GM21825 (cell line): Measurements from ENCODE around the gene THUMPD3.
A peak's percentile ranks its signal among the peaks of the same experiment; 100 is the strongest.

Experiments used
- ATAC-seq: cut with Tn5 transposase; IDR thresholded peaks from one replicate; pipeline ENCODE4 v1.9.1; 2021; ENCODE audit warnings: mild to moderate bottlenecking, moderate library complexity; ENCODE audit not compliant: unreplicated experiment

THUMPD3 gene

DNA sequence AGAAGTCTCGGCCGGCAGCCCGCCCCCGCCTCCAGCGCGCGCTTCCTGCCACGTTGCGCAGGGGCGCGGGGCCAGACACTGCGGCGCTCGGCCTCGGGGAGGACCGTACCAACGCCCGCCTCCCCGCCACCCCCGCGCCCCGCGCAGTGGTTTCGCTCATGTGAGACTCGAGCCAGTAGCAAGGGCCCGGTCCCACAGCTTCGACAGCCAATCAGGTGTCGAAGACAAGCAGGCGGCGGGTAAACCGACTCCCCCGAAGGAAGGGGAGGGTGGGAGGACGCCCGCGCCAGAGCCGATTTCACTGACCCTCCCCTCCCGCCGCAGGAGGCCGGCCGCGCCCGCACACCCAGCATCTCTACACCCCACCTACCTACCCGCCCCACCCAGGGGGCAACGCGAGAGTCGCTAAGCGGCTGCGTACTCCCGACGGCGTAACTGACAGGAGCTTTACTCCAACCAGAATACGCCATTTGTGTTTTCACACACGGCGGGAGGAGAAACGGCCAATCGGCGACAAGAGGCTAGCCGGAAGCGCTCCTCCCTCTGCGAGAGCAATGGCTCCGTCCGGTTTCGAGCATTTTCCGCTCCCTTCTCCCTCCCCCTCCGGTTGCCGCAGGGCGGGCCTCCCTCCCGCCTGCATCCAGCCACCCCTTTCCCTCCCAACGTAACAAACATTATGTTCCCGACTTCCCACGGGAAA, 33.9 kb downstream of the THUMPD3 start:
- ATAC-seq, result peak; percentile 72

DNA sequence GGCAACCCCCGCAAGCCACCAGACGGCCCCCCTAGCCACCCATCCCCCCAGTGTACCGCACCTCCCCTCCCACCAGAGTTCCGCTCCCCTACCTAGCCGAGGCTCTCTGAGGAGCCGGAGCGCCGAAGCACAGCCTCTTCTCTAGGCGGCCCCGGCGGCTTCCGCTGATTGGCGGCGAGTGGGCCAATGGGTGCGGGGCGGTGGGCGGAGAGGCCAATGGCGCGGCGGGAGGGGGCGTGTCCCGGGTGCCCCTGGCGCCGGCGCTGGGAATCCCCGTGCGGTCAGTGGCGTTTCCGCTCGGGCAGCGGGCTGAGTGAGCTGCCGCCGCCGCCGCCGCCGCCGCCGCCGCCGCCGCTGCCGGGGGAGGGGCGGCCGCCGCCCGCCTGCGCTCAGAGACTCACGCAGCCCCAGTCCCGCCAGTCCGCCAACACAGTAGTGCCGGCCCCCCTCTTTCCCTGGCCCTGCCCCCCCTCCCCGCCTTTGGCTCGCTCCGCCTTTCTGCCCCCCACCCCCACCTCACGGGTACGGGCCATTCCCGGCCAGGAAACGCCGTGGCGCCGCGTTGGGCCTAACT, 34.6 kb downstream of the THUMPD3 start, which contains the start of gene SETD5:
SETD5 (plus strand) TSS at position 284 of the 574 bp plus-strand sequence. CDS start 31,324 bp downstream, outside the sequence.
- peak; percentile 51 for ATAC-seq

- no peak for ATAC-seq
Observed at GRCh38 chr3:9397906-9398699, 35.2 kb downstream of the THUMPD3 start.

DNA sequence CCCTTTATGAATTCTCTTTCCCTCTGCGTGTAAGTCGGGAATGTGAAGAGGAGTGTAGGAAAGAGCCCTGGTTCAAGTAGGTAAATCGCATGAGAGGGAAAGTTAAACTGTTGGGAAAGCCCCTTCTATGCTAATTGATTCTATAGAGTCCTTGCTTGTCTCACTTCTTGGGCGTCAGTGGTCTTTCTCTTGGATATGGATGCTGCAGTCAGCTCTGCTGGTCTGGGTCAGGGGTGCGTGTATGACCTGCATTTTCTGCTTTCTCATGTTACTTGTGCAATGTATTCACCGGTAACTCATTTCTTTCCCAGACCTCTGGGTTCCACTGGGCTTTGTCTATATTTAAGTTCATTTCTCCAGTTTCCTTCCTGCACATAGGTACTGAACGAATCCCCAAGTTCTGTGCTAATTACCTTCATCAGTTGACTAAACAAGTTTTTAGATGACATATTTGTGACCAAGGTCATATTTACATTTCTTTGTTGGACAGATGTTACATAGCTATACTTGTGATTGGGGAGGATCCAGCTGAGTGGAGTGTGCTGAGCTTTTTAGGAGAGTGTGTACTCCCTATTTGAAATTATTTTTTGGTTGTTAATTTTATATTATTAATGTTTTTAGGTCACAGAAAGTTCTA, 36.0 kb downstream of the THUMPD3 start:
- no peak for ATAC-seq

DNA sequence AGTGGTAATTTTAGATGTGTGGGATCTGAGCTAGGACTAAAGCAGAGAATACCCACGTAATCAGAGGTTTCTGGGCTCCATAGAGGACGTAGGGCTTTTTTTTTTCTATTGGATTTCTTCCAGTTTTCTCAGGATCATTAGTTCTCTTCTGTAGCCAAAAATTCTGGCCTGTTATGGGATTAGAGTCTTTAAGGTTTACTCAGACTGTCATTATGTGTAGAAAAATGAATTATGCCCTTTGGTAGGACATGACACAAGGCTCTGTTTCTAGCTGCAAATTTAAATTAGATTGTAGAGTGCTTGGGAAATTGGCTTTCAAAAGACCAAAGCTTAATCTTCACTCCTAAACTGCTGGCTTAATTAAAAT, 36.5 kb downstream of the THUMPD3 start:
- no peak for ATAC-seq

GRCh38 chr3:9399746-9400145, 36.9 kb downstream of the THUMPD3 start:
- ATAC-seq, result no peak

- ATAC-seq, result no peak
Observed at GRCh38 chr3:9400616-9401015, 37.8 kb downstream of the THUMPD3 start.

DNA sequence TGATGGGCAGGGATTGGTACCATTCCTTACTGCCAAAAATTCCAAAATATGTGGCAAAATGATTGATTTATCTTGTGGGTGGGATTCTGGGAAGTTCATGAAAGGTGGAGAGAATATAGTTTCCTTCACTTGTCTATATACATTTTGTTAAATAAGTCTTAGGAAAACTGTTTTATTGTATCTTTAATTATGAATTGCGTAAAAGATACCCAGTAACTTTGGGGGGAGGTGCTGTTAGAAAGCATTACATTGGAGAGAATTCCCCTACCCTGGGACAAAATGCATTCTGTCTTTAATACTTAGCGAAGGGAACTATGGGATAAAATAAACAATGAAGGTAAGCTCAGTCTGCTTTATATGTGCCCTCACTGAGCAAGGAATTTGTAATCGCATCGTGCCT, 39.1 kb downstream of the THUMPD3 start:
- no peak for ATAC-seq

DNA sequence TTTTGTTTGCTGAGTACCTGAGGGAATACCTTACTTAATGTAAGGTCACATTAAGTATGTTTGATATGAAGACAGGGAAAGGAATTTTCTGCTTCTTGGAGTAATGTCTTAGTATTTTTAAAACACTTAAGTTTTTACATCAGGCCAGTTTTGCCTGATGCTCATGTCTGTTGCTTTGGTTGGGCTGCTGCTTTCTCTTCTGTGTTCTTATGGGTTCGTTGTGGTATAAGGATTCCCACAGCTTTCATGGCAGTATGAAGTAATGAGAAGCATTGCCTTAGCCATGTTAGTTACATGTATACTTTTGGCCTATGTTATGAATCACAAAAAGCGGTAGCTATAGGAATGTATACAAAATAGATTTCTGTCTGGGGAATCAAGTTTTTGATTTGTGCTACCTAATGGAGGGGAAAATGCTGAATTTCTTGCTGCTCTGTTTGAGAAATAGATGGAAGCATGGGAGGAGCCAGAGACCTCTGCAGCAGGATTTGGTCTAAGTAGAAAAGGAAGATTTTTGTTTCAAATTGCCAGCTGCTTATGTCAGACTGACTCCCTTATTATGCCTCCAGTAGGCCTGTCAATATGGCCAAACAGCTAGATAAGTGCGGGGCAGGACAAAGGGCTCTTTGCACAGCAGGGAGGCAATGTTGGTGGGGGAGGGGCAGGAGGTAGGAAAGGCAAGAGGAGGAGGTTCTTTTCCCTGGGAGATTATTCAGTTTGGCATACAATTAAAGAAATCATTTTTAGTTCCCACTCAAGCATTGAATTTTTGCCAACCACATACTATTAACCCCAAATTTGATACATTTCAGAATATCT, 39.8 kb downstream of the THUMPD3 start:
- ATAC-seq, result no peak

DNA sequence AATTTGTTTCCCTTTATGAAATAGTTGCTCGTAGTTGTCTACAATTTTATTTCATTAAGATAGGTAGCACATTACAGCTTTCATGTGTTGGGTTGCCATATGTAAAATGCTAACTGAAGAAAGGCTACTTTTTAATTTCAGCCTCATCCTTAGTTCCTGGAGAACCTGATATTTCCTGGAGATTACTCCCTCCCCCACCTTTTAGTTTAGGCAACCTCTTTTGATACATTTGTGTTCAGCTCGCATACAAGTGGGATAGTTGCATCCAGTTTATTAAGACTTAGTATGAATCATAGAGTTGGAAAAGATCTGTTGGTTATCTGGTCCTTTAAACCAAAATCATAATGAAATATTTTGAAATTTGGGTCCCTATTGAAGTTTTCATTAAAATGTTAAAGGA, 40.6 kb downstream of the THUMPD3 start:
- no peak for ATAC-seq

GRCh38 chr3:9404680-9405079, 41.8 kb downstream of the THUMPD3 start:
- no peak for ATAC-seq

GRCh38 chr3:9405756-9406155, 42.9 kb downstream of the THUMPD3 start:
- no peak for ATAC-seq

- no peak for ATAC-seq
Observed at GRCh38 chr3:9406856-9407626, 44.2 kb downstream of the THUMPD3 start.

- no peak for ATAC-seq
Observed at GRCh38 chr3:9408061-9408460, 45.2 kb downstream of the THUMPD3 start.

- ATAC-seq, result no peak
Observed at GRCh38 chr3:9408546-9408945, 45.7 kb downstream of the THUMPD3 start.

GRCh38 chr3:9409981-9410854, 47.4 kb downstream of the THUMPD3 start:
- ATAC-seq, result no peak

DNA sequence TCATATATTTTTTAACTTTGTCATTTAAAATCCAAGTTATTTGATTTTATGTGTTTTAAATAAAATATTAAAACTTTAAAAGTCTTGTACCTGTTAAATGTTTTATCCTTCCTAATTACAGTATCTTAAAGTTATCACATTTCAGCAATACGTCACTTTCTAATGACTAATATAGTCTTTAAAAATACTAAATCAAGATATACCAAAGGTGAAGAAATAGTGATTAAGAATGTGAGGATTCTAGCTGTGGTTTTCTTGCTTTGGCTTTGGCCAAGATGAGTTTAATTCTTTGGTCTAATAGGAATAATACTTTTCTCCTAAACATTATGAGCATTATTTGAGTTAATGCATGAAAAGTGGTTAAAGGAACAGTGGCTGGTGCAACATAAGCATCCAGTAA, 48.4 kb downstream of the THUMPD3 start:
- no peak for ATAC-seq

DNA sequence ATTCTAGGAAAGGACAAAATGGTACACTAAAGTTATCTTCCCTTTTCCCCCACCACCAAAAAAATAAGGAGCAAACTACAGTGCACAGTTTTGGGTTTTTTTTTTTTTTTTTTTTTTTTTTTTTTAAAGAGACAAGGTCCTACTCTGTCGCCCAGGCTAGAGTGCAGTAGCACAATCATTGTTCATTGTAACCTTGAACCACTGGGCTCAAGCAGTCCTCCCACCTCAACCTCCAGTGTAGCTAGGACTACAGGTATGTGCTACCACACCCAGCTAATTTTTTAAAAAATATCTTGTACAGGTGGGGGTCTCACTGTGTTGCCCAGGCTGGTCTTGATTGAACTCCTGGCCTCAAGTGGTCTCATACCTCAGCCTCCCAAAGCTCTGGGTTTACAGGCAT, 49.4 kb downstream of the THUMPD3 start:
- ATAC-seq, result no peak

DNA sequence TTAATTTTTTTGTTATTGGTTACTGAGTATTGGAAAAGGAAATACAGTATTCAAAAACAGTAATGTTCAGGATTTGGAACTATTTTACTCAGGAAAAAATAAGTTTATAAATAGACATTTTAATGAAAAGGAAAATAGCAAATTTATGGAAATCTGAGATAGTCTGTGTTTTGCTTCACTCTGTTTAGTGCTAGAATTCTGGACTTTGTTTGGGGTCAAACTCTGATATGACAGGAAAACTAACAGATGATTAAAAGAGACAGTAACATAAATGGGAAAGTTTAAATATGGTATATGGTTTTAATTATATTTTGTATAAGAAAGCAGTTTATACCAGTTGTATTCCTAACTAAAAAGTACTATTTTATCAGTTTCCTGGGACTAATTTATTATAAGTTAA, 52.0 kb downstream of the THUMPD3 start:
- ATAC-seq, result no peak
